ENCODE results near the gene CREB5. TPM values are rescaled to one million over a fixed set of nuclear protein-coding genes. Genes with fewer than 3 reads are reported as not detected.

The CREB5 gene
- polyA plus RNA-seq, 1 experiment, result 3.9 TPM

- no peak for TF ChIP-seq CTCF (IDR thresholded peaks at IDR 0.05; ENCODE audit: insufficient read depth, low read depth, low read length)
- no peaks in the 10 kb centered on the region for H3K36me3 ChIP-seq (ENCODE audit: control insufficient read depth, insufficient read depth, low read length)
- ChIA-PET CTCF (interaction anchor here (0.6 to 1.6 kb wide), 3 partner anchors 20 to 427 kb away, joined by 3 to 4 read pairs (median 3); no protein-coding TSS in a partner anchor), POLR2A (no interaction called here)
- peaks cover 3% of the 10 kb centered on the region for H3K27me3 ChIP-seq (ENCODE audit: control insufficient read depth, insufficient read depth, low read length)
- DNase-seq (ENCODE audit: low read depth), result no peak
- peak overlapping the region; percentile 48 for H3K4me3 ChIP-seq (ENCODE audit: low read depth, low read length)
Measured at GRCh38 chr7:28409716-28410627, 2.3 kb upstream of the CREB5 start.

- no peaks in the 10 kb centered on the region for H3K36me3 ChIP-seq (ENCODE audit: control insufficient read depth, insufficient read depth, low read length)
- H3K4me3 ChIP-seq (ENCODE audit: low read depth, low read length), result peak overlapping the region; percentile 48
- ChIA-PET CTCF (interaction anchor here (0.7 to 1.6 kb wide), 3 partner anchors 21 to 385 kb away, joined by 3 to 4 read pairs (median 3); no protein-coding TSS in a partner anchor), POLR2A (interaction anchor here (0.6 kb wide), 3 partner anchors 11 to 708 kb away, joined by 3 read pairs; no protein-coding TSS in a partner anchor)
- DNase-seq (ENCODE audit: low read depth), result no peak
- peaks cover 3% of the 10 kb centered on the region for H3K27me3 ChIP-seq (ENCODE audit: control insufficient read depth, insufficient read depth, low read length)
- TF ChIP-seq CTCF (IDR thresholded peaks at IDR 0.05; ENCODE audit: insufficient read depth, low read depth, low read length), result no peak
Measured at GRCh38 chr7:28410628-28411531, 1.4 kb upstream of the CREB5 start.

GRCh38 chr7:28413011-28413410 is 693 bp downstream of the CREB5 start:
- Histone ChIP-seq H3K27me3 (ENCODE audit: control insufficient read depth, insufficient read depth, low read length) (peaks cover 3% of the 10 kb centered on the region), H3K4me3 (ENCODE audit: low read depth, low read length) (no peak overlapping the region), H3K36me3 (ENCODE audit: control insufficient read depth, insufficient read depth, low read length) (no peaks in the 10 kb centered on the region)
- POLR2A ChIA-PET, result no interaction called here
- no peak for DNase-seq (ENCODE audit: low read depth)
- TF ChIP-seq CTCF (IDR thresholded peaks at IDR 0.05; ENCODE audit: insufficient read depth, low read depth, low read length), result no peak
- CTCF ChIA-PET, result interaction anchor here (0.7 kb wide), 1 partner anchor 509 kb away, joined by 3 read pairs; no protein-coding TSS in a partner anchor

GRCh38 chr7:28414453-28414852 is 2.1 kb downstream of the CREB5 start:
- Histone ChIP-seq H3K4me3 (ENCODE audit: low read depth, low read length) (no peak overlapping the region), H3K36me3 (ENCODE audit: control insufficient read depth, insufficient read depth, low read length) (no peaks in the 10 kb centered on the region), H3K27me3 (ENCODE audit: control insufficient read depth, insufficient read depth, low read length) (peaks cover 3% of the 10 kb centered on the region)
- CTCF ChIA-PET, result no interaction called here
- POLR2A ChIA-PET, result no interaction called here
- DNase-seq (ENCODE audit: low read depth), result no peak
- TF ChIP-seq CTCF (IDR thresholded peaks at IDR 0.05; ENCODE audit: insufficient read depth, low read depth, low read length), result no peak

Data from BJ (cell line).